Loucy (cell line): ENCODE results near the gene MAS1L.

ENCODE experiments used
- H2AFZ ChIP-seq: fragments of 200-600 bp; sonication (generic); 2 replicates; pipeline ENCODE4 v1.6.0; 2016; ENCODE audit warnings: antibody characterized with exemption, mild to moderate bottlenecking, low read length, moderate library complexity
- H3F3A ChIP-seq: fragments of 200-600 bp; 2 replicates; pipeline ENCODE4 v1.6.0; 2016; ENCODE audit warnings: antibody characterized with exemption, low read depth, mild to moderate bottlenecking
- H3K27me3 ChIP-seq: fragments of 200-600 bp; sonication (generic); 2 replicates; pipeline ENCODE4 v1.6.1; 2014; ENCODE audit warnings: low read length, mild to moderate bottlenecking; ENCODE audit not compliant: insufficient read depth, poor library complexity, severe bottlenecking
- H3K36me3 ChIP-seq: fragments of 200-600 bp; sonication (generic); 2 replicates; pipeline ENCODE4 v1.6.1; 2016; ENCODE audit warnings: low read length; ENCODE audit not compliant: insufficient read depth
- H3K4me1 ChIP-seq: fragments of 200-600 bp; sonication (generic); 2 replicates; pipeline ENCODE4 v1.5.1; 2014; ENCODE audit warnings: low read length, mild to moderate bottlenecking; ENCODE audit not compliant: insufficient read depth, poor library complexity, severe bottlenecking
- H3K4me2 ChIP-seq: fragments of 200-600 bp; sonication (generic); 2 replicates; pipeline ENCODE4 v1.6.0; 2014; ENCODE audit warnings: antibody characterized with exemption, low read length, low read depth, mild to moderate bottlenecking; ENCODE audit not compliant: poor library complexity, severe bottlenecking
- H3K4me3 ChIP-seq: fragments of 200-600 bp; sonication (generic); 2 replicates; pipeline ENCODE4 v1.5.1; 2014; ENCODE audit warnings: low read length, mild to moderate bottlenecking, mixed read lengths; ENCODE audit not compliant: poor library complexity, severe bottlenecking
- H3K79me2 ChIP-seq: fragments of 200-600 bp; sonication (generic); 2 replicates; pipeline ENCODE4 v1.6.1; 2014; ENCODE audit warnings: low read length; ENCODE audit not compliant: insufficient read depth
- H3K9ac ChIP-seq: fragments of 200-600 bp; sonication (generic); 2 replicates; pipeline ENCODE4 v1.6.0; 2014; ENCODE audit warnings: mild to moderate bottlenecking, low read depth, low read length, moderate library complexity; ENCODE audit not compliant: poor library complexity, severe bottlenecking
- H3K9me2 ChIP-seq: fragments of 200-600 bp; sonication (generic); replicated peaks from 2 replicates; pipeline ENCODE4 v1.6.1; 2016; ENCODE audit warnings: low read depth, low read length, mixed read lengths
- H3K9me3 ChIP-seq: fragments of 200-600 bp; sonication (generic); 2 replicates; pipeline ENCODE4 v1.6.1; 2014; ENCODE audit warnings: mild to moderate bottlenecking, antibody characterized with exemption, low read length, low read depth; ENCODE audit not compliant: insufficient read depth
- H4K20me1 ChIP-seq: fragments of 200-600 bp; sonication (generic); 2 replicates; pipeline ENCODE4 v1.6.0; 2014; ENCODE audit warnings: antibody characterized with exemption, low read length, mild to moderate bottlenecking; ENCODE audit not compliant: insufficient read depth, poor library complexity, severe bottlenecking
- EZH2phosphoT487 ChIP-seq: fragments of 200-600 bp; IDR thresholded peaks from 2 replicates; pipeline ENCODE4 v1.6.1; 2018; ENCODE audit warnings: antibody characterized with exemption, mild to moderate bottlenecking, moderate library complexity, borderline replicate concordance
- TF ChIP-seq, protein P1 (sequence below): fragments of 200-600 bp; sonication (generic); conservative IDR thresholded peaks from 2 replicates; pipeline ENCODE4 v1.5.1; 2014; ENCODE audit warnings: mild to moderate bottlenecking, antibody characterized with exemption, low read length

MAS1L gene

DNA sequence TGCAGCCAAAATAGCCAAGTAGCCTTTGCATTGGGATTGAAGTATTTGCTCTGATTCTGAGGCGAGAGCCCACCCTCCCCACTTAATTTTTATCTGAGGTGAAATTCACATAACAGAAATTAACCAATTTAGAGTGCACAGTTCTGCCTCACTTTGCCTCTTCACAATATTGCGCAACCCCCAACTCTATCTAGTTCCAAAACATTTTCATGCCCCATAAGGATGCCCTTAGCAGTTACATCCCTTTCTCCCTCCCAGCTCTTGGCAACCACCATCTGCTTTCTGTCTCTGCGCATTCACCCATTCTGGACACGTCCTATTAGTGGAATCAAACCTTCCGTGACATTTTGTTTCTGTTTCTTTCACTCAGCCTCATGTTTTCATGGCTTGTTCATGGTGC, 9.0 kb downstream of the MAS1L start:
- Histone ChIP-seq H4K20me1 (no peaks in the 10 kb centered on the region), H3K4me1 (peaks cover 23% of the 10 kb centered on the region), H3K9ac (no peak overlapping the region), H3K9me2 (no peaks in the 10 kb centered on the region), H3K4me3 (no peak overlapping the region), H2AFZ (no peak overlapping the region), H3K4me2 (no peak overlapping the region), H3K9me3 (peaks cover 9% of the 10 kb centered on the region), H3K79me2 (no peaks in the 10 kb centered on the region), H3F3A (peaks cover 5% of the 10 kb centered on the region; the same call in 1 of the 2 replicates), H3K27me3 (no peaks in the 10 kb centered on the region), H3K36me3 (no peaks in the 10 kb centered on the region)
- no peak for TF ChIP-seq EZH2phosphoT487
- TF ChIP-seq, protein P1, sequence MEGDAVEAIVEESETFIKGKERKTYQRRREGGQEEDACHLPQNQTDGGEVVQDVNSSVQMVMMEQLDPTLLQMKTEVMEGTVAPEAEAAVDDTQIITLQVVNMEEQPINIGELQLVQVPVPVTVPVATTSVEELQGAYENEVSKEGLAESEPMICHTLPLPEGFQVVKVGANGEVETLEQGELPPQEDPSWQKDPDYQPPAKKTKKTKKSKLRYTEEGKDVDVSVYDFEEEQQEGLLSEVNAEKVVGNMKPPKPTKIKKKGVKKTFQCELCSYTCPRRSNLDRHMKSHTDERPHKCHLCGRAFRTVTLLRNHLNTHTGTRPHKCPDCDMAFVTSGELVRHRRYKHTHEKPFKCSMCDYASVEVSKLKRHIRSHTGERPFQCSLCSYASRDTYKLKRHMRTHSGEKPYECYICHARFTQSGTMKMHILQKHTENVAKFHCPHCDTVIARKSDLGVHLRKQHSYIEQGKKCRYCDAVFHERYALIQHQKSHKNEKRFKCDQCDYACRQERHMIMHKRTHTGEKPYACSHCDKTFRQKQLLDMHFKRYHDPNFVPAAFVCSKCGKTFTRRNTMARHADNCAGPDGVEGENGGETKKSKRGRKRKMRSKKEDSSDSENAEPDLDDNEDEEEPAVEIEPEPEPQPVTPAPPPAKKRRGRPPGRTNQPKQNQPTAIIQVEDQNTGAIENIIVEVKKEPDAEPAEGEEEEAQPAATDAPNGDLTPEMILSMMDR = no peak

DNA sequence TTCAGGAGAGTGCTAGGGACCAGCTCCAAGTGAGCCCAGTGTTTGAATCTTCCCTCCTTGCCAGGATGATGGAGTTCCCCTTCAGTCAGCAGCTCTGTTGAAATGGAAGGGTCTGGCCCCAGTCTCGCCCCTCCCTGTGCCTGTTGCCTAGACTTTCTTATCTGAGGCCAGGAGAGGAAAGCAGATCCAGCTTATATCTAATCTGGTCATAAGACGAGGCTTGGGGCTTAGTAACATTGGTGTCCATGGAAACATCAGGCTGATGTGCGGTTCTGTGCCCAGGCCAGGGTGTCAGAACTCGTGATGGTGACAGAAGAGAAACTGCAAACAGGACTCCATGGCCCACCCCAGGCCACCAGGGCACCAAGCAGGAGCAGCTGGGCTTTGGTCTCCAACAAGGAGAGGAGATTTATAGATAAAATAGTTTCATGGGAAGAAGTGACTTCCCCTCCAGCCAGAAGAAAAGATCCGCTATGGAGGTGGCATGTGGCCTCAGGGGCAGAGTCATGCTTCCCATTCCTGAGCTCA, 9.8 kb downstream of the MAS1L start:
- Histone ChIP-seq H3K79me2 (no peaks in the 10 kb centered on the region), H3K27me3 (no peaks in the 10 kb centered on the region), H3K9ac (no peak overlapping the region), H3K9me3 (peaks cover 9% of the 10 kb centered on the region), H4K20me1 (no peaks in the 10 kb centered on the region), H3K9me2 (no peaks in the 10 kb centered on the region), H2AFZ (no peak overlapping the region), H3K4me1 (peaks cover 23% of the 10 kb centered on the region), H3K36me3 (no peaks in the 10 kb centered on the region), H3K4me3 (no peak overlapping the region), H3F3A (peaks cover 5% of the 10 kb centered on the region; the same call in 1 of the 2 replicates), H3K4me2 (no peak overlapping the region)
- no peak for TF ChIP-seq EZH2phosphoT487
- TF ChIP-seq, protein P1 = no peak

DNA sequence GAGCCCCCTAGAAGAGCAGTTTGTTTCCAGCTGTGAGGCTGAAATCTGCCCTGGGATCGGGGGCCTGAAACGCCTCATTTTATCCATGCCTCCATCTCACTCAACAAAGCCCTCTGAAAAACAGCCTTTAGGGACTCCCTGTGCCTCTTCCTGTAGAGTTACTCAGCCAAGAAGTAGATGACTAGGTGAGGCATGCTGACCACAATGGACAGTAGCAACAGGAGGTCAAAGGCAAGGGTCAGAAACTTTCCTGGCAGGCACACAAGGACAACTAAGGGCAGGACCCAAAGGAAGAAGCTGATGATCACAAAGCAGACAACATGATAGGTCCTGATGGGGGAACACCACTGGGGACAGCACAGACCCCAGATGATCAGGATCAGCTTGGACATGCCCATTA, 12.8 kb downstream of the MAS1L start:
- no peaks in the 10 kb centered on the region for H3F3A ChIP-seq
- TF ChIP-seq, protein P1 = no peak
- TF ChIP-seq EZH2phosphoT487 = no peak
- peaks cover 17% of the 10 kb centered on the region for H3K4me1 ChIP-seq
- no peak overlapping the region for H3K9ac ChIP-seq
- no peaks in the 10 kb centered on the region for H3K27me3 ChIP-seq
- no peak overlapping the region for H3K4me2 ChIP-seq
- H3K9me2 ChIP-seq = no peaks in the 10 kb centered on the region
- H2AFZ ChIP-seq = no peak overlapping the region
- no peaks in the 10 kb centered on the region for H3K9me3 ChIP-seq
- no peaks in the 10 kb centered on the region for H4K20me1 ChIP-seq
- no peaks in the 10 kb centered on the region for H3K36me3 ChIP-seq
- no peaks in the 10 kb centered on the region for H3K79me2 ChIP-seq
- no peak overlapping the region for H3K4me3 ChIP-seq
